Glutamatergic neuron (in vitro differentiated cells): ENCODE data around the gene ID3. TPM values are rescaled to one million over a fixed set of nuclear protein-coding genes. Genes with fewer than 3 reads are reported as not detected.

Experiments used
- DNase-seq: peaks from one replicate; pipeline ENCODE4 v3.0.0; 2022
- H3K27ac Mint-ChIP-seq: one replicate; pipeline ENCODE4 v1.8.0; 2020; ENCODE audit warnings: mild to moderate bottlenecking, mixed read lengths, inconsistent platforms; ENCODE audit not compliant: unreplicated experiment
- H3K27me3 Mint-ChIP-seq: one replicate; pipeline ENCODE4 v1.8.0; 2020; ENCODE audit warnings: mild to moderate bottlenecking, moderate library complexity, mixed read lengths, inconsistent platforms; ENCODE audit not compliant: unreplicated experiment
- H3K36me3 Mint-ChIP-seq: one replicate; pipeline ENCODE4 v1.8.0; 2020; ENCODE audit warnings: mild to moderate bottlenecking, mixed read lengths, inconsistent platforms; ENCODE audit not compliant: unreplicated experiment
- H3K4me1 Mint-ChIP-seq: one replicate; pipeline ENCODE4 v1.8.0; 2020; ENCODE audit warnings: mild to moderate bottlenecking, low read depth, mixed read lengths, inconsistent platforms; ENCODE audit not compliant: unreplicated experiment
- H3K4me3 Mint-ChIP-seq: one replicate; pipeline ENCODE4 v1.8.0; 2020; ENCODE audit warnings: mild to moderate bottlenecking, mixed read lengths, inconsistent platforms; ENCODE audit not compliant: unreplicated experiment
- H3K9me3 Mint-ChIP-seq: one replicate; pipeline ENCODE4 v1.8.0; 2020; ENCODE audit warnings: mild to moderate bottlenecking, moderate library complexity, mixed read lengths, inconsistent platforms; ENCODE audit not compliant: unreplicated experiment
- total RNA-seq: library from RNA; stranded (reverse); fragmentation: NEBNext Ultra II Directional; extraction: Animal tissue kit (Norgen Biotek cat#: 25700); gene quantifications from one replicate; pipeline ENCODE4 v1.2.1, GENCODE V29; 2021; ENCODE audit not compliant: unreplicated experiment
- TF ChIP-seq, protein P1 (sequence below): fragments of 200-600 bp; sonication (generic); IDR thresholded peaks from one replicate; pipeline ENCODE4 v1.5.0; 2021; ENCODE audit not compliant: partially characterized antibody, unreplicated experiment

ID3 gene
- total RNA-seq, 1 donor from 2014 or later: 10.9 TPM

DNA sequence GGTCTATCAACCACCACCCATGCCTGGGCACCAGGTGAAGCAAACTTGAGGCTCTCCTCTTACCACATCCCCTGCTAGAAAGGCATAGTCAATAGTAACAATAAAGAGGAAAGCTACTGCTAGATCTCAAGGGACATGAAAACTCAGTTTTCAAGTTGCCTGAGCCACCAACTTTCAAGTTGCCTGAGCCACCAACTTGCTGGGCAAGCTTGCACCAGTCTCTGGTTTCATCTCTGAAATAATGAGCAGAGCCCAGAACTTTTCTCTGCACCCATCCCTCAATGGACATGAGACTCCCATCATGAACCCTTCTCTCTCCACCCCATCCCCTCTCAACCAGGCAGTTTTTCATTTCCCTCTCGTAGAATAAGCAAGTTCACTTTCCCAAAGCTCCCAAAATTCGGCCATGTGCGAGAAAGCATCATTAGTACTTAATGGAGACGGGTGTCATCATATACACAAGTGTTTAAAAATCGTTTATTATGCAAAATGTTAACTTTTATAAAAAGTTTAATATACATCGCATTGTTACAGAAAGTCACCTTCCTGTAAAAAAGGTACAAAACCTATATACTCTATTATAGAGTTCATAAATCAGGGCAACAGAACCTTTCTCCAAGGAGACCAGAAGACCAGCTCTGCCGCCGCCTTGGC is 1.7 kb downstream of the ID3 start:
- H3K4me3 Mint-ChIP-seq: peak overlapping the region; percentile 93
- TF ChIP-seq, protein P1, sequence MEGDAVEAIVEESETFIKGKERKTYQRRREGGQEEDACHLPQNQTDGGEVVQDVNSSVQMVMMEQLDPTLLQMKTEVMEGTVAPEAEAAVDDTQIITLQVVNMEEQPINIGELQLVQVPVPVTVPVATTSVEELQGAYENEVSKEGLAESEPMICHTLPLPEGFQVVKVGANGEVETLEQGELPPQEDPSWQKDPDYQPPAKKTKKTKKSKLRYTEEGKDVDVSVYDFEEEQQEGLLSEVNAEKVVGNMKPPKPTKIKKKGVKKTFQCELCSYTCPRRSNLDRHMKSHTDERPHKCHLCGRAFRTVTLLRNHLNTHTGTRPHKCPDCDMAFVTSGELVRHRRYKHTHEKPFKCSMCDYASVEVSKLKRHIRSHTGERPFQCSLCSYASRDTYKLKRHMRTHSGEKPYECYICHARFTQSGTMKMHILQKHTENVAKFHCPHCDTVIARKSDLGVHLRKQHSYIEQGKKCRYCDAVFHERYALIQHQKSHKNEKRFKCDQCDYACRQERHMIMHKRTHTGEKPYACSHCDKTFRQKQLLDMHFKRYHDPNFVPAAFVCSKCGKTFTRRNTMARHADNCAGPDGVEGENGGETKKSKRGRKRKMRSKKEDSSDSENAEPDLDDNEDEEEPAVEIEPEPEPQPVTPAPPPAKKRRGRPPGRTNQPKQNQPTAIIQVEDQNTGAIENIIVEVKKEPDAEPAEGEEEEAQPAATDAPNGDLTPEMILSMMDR: no peak
- H3K27me3 Mint-ChIP-seq: peaks cover 17% of the 10 kb centered on the region
- H3K27ac Mint-ChIP-seq: no peak overlapping the region
- H3K36me3 Mint-ChIP-seq: no peaks in the 10 kb centered on the region
- H3K4me1 Mint-ChIP-seq: peaks cover 50% of the 10 kb centered on the region
- peaks cover 11% of the 10 kb centered on the region for H3K9me3 Mint-ChIP-seq
- DNase-seq: no peak

DNA sequence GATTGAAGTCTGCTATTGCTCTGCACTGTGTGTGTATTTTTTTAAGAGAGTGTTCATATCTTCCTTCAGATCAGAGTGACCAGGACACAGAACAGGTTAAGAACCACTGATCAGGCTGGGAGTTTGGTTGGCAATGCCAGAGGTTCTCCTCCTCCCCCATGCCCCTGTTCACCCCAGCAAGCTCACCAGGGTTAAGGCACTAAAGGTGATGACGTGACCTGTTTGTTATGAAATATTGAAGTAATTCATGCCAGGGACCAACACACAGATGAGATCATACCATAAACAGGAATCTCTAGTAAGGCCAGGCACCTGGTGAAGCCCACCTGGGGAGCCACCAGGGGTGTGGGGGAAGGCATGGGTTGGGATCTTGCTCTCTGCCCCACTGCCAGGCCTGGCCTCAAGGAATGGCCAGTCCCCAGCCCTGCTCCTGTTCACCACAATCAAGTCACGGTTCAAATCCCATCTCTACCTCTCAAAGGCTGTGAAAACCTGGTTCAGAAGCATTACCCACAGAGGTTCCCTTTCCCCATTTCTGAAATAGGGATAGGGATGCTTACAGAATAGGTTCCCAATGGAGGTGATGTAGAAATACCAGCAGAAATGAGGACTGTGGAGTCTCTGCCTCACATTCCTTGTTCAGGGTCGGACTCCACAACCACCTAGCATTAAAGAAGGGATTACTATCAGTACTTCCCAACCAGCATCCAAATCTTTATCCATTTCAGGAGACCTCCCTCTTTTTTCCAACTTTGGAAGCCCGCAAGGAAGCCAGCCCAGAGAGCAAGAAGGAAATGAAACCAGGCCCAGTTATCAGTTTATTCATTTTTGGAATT is 2.4 kb downstream of the ID3 start:
- Mint-ChIP-seq H3K4me1 (peaks cover 47% of the 10 kb centered on the region), H3K9me3 (peaks cover 9% of the 10 kb centered on the region), H3K27ac (peak overlapping the region; percentile 38), H3K4me3 (peak overlapping the region; percentile 83), H3K27me3 (peaks cover 21% of the 10 kb centered on the region), H3K36me3 (no peaks in the 10 kb centered on the region)
- no peak for DNase-seq
- TF ChIP-seq, protein P1: no peak

DNA sequence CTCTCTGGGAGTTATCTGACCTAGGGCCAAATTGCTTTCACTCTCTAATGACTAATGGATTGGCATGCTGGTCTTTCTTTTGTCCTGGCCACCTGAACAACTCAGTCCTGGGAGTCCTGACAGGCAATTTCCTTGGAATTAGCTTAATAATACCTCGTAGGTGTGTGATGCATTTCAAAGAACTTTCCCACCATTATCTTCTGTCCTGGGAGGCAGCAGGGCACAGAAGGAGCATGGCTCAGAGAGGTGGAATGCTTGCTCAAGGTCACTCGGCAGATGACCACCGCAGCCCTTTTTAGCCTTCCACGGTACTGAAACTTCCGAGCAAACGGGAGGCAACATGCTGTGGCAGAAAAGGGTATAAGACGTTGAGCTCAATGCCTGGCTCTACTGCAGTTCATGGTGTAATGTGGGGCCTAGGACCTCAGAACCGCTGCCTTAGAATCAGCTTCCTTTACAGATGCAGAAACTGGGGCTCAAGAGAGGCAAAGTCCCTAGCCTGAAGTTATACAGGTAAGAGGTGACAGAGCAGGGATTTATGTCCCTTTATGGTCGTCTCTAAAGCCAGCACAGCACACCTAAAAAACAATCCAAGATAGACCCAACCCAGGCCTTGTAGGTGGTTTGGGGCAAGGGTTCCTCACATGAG is 3.2 kb downstream of the ID3 start:
- peaks cover 9% of the 10 kb centered on the region for H3K9me3 Mint-ChIP-seq
- no peaks in the 10 kb centered on the region for H3K36me3 Mint-ChIP-seq
- DNase-seq: no peak
- TF ChIP-seq, protein P1: no peak
- peaks cover 23% of the 10 kb centered on the region for H3K27me3 Mint-ChIP-seq
- peak overlapping the region; percentile 70 for H3K27ac Mint-ChIP-seq
- H3K4me1 Mint-ChIP-seq: peaks cover 46% of the 10 kb centered on the region
- H3K4me3 Mint-ChIP-seq: peak overlapping the region; percentile 83

DNA sequence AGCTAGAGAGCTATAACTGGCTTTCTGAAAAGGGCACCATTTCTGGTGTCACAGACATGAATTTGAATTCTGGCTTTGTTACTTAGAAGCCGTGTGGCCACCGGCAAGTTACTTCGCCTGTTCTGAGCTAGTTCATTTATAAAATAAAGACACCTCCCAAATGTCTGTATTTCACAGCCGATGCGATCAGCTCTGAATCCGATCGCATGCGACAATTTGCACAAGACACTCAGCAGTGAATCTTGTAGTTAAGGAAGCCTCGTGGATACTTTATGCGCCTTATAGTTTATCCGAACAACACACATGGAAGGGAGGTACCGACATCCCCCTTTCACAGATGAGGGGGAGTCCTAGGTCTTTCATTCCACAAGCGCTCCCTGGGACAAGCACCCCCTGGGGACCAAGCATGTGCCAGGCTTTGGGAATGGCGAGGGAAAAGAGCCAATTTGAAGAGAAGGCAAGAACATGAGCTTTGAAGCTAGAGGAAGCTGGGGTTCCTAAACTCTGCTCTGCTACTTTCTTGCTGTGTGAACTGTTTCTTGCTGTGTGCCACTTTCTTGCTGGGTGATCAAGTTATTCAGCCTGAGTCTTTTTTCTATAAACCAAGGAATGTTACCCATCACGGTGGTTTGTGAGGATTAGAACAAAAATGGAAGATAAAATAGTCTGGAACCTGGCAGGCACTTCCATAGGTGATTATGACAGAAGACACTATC is 3.9 kb downstream of the ID3 start:
- no peaks in the 10 kb centered on the region for H3K36me3 Mint-ChIP-seq
- peaks cover 9% of the 10 kb centered on the region for H3K9me3 Mint-ChIP-seq
- TF ChIP-seq, protein P1: no peak
- H3K27ac Mint-ChIP-seq: peak overlapping the region; percentile 70
- H3K27me3 Mint-ChIP-seq: peaks cover 23% of the 10 kb centered on the region
- H3K4me1 Mint-ChIP-seq: peaks cover 48% of the 10 kb centered on the region
- peak overlapping the region; percentile 83 for H3K4me3 Mint-ChIP-seq
- no peak for DNase-seq
